Measurements from ENCODE around the gene SHLD1. TPM values are rescaled to one million over a fixed set of nuclear protein-coding genes. Genes with fewer than 3 reads are reported as not detected.
"Not testable (repeated sequence)": the region's sequence is repeated elsewhere in the genome, so short reads cannot be mapped to it uniquely, and the experiment has no call there.

Gene SHLD1
- total RNA-seq, 2 donors from 2014 or later, result 9.2 to 9.4 TPM

DNA sequence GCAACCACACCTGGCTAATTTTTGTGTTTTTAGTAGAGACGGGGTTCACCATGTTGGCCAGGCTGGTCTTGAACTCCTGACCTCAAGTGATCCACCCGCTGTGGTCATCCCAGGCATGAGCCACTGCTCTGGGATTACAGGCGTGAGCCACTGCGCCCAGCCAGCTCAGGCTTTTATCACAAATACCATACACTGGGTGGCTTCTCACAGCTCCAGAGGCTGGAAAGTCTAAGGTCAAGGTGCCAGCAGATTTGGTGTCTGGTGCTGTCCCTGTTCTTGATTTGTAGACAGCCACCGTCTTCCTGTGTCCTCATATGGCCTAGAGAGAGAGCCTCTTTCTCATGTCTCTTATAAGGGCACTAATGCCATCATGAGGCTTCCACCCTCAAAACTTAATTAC, 25.9 kb downstream of the SHLD1 start:
- Mint-ChIP-seq H3K4me1 (peaks cover 17% of the 10 kb centered on the region), H3K4me3 (no peak overlapping the region), H3K27ac (no peak overlapping the region), H3K36me3 (ENCODE audit: low read depth) (peaks cover 14% of the 10 kb centered on the region), H3K27me3 (no peaks in the 10 kb centered on the region)
- H3K9me3 ChIP-seq (ENCODE audit: control insufficient read depth, low read length, poor library complexity, severe bottlenecking), result no peaks in the 10 kb centered on the region
- no peak for ATAC-seq
- no peak for DNase-seq

DNA sequence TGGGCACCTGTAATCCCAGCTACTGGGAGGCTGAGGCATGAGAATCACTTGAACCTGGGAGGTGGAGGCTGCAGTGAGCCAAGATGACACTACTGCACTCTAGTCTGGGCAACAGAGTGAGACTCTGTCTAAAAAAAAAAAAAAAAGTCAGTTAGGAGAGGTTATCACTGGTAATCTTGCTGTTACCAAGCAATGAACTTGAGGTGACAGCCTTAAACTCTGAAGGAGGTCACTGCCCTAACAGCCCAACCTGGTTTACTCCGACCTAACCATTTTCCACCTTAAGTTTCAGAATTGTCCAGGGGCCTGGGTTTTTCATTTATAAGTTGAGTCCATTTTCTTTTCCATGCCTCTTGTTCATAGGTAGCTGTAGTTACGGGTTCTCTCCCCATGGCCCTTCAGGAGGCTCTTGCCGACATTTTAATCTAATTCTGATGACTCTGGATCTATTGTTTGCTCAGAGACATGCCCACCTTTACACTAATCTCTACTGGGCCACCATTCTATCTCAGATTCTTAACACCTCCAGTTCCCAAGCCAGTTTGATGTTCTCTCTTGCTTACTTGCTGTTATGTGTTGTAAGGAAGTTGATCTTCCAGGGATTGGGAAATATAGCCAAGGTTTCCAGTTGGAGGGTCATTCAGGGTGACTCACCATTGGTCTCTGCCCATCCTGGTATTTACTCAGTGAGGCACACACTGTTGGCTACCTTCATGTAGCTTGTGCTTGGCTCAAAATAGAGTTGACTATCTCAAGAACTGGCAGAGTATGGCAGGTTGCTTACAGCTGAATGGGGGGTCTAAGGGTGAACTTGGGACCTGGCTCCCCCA, 29.1 kb downstream of the SHLD1 start:
- Mint-ChIP-seq H3K27ac (no peak overlapping the region), H3K4me1 (peaks cover 12% of the 10 kb centered on the region)
- no peak for ATAC-seq

DNA sequence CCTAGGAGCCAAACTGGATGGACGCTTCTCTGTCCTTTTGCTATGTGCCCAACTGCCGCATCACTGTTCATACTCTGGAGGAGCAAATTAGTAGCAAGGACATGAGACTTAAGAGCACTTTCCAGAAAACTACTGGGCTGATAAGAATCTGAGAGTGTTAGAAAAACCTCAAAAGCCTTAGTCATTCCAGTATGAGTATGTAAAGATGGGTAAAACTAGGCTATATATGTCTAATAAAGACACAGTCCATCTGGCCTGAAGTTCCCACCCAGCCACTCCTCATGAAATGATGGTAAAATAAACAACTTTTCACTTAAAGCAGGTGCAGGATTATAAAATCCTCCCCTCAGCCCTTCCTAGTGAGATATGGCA, 30.6 kb downstream of the SHLD1 start:
- H3K4me3 Mint-ChIP-seq, result no peak overlapping the region
- H3K27ac Mint-ChIP-seq, result no peak overlapping the region
- peaks cover 7% of the 10 kb centered on the region for H3K4me1 Mint-ChIP-seq
- H3K36me3 Mint-ChIP-seq (ENCODE audit: low read depth), result peaks cover 11% of the 10 kb centered on the region
- DNase-seq, result no peak
- no peaks in the 10 kb centered on the region for H3K9me3 ChIP-seq (ENCODE audit: control insufficient read depth, low read length, poor library complexity, severe bottlenecking)
- no peak for ATAC-seq
- H3K27me3 Mint-ChIP-seq, result no peaks in the 10 kb centered on the region

More for the DNA sequence above, 29.1 kb downstream of the SHLD1 start:
- H3K36me3 Mint-ChIP-seq (ENCODE audit: low read depth), result peaks cover 16% of the 10 kb centered on the region
- no peaks in the 10 kb centered on the region for H3K9me3 ChIP-seq (ENCODE audit: control insufficient read depth, low read length, poor library complexity, severe bottlenecking)
- no peaks in the 10 kb centered on the region for H3K27me3 Mint-ChIP-seq
- DNase-seq, result no peak
- no peak overlapping the region for H3K4me3 Mint-ChIP-seq

DNA sequence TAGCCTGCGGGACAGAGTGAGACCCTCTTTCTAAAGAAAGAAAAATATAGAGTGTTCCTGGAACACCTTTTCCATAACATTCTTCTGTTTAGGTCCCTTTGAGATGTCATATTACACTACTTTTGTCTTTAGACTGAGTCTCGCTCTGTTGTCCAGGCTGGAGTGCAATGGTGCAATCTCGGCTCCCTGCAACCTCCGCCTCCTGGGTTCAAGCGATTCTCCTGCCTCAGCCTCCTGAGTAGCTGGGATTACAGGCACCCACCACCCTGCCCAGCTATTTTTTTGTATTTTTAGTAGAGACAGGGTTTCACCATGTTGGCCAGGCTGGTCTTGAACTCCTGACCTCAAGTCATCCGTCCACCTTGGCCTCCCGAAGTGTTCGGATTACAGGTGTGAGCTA, 31.2 kb downstream of the SHLD1 start:
- peaks cover 11% of the 10 kb centered on the region for H3K36me3 Mint-ChIP-seq (ENCODE audit: low read depth)
- not testable (repeated sequence) for DNase-seq; H3K27me3 Mint-ChIP-seq; H3K4me1 Mint-ChIP-seq; H3K9me3 ChIP-seq (ENCODE audit: control insufficient read depth, low read length, poor library complexity, severe bottlenecking); ATAC-seq; H3K4me3 Mint-ChIP-seq
- peak overlapping the region; percentile 71 for H3K27ac Mint-ChIP-seq

DNA sequence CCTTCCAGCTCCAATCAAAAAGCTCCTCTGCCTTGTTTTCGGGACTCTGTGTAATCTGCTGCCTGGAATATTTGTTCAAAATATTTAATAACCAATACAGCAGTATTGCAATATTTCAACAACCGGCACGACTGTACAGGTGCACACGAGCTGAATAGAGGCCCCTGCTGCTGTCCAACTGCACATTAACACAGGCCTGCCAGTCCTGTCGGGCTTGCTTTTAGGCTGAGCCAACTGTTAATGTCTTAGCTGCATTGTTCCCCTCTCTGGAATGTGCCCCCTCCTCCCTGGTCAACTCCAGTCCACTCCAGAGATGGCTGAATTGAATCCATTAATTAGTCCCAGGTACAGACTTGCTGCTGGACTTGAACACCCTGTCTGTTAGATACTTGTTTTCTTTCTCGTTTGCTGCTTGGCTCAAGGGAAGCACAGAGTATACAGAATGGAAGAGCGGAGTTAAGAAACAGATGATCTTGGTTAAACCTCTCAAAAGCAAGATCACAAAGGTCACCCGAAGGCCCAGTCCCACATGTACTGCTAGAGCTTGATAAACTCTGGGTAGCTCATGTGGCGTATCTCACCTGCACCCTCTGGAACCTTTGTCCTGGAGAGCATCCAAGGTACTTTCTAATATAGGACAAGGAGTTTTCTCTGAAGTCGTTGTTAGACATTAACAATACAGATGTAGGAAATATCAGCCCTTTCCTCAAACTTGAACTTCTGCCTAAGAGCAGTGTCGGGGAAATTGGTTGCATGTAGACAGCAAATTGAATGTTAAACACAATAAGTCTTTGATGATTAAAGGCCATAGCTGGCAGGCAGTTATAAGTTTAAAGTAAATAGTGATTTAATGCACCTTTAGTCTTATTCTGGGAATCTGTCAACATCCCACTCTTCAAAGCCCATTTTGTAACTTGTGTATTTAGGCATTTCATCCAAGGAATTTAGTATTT, 31.9 kb downstream of the SHLD1 start:
- Mint-ChIP-seq H3K4me1 (peaks cover 9% of the 10 kb centered on the region), H3K27me3 (no peaks in the 10 kb centered on the region), H3K27ac (peak overlapping the region; percentile 71), H3K4me3 (no peak overlapping the region), H3K36me3 (ENCODE audit: low read depth) (peaks cover 11% of the 10 kb centered on the region)
- no peaks in the 10 kb centered on the region for H3K9me3 ChIP-seq (ENCODE audit: control insufficient read depth, low read length, poor library complexity, severe bottlenecking)
- no peak for ATAC-seq
- no peak for DNase-seq

DNA sequence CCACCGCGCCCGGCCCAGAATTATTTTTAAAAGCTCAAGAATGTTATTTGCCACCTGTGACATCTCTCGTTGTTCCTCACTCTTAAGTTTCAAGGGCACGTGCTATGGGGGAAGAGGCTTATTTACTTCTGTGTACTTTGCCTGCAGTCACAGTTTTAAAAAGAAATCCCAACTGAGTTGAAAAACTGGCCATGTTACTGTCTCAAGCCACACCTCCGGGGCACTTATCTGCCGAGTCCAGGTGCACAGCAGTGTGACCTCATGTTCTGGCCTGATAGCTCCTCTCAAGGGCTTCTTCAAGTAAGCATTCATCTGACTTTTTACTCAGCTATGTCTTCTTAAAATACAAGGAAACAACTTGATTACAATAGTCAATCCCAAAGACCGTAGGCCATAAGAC, 34.5 kb downstream of the SHLD1 start:
- H3K4me1 Mint-ChIP-seq, result peaks cover 8% of the 10 kb centered on the region
- H3K27ac Mint-ChIP-seq, result peak overlapping the region; percentile 82
- peaks cover 7% of the 10 kb centered on the region for H3K36me3 Mint-ChIP-seq (ENCODE audit: low read depth)
- H3K27me3 Mint-ChIP-seq, result no peaks in the 10 kb centered on the region
- ATAC-seq, result no peak
- no peaks in the 10 kb centered on the region for H3K9me3 ChIP-seq (ENCODE audit: control insufficient read depth, low read length, poor library complexity, severe bottlenecking)
- no peak for DNase-seq
- H3K4me3 Mint-ChIP-seq, result no peak overlapping the region

DNA sequence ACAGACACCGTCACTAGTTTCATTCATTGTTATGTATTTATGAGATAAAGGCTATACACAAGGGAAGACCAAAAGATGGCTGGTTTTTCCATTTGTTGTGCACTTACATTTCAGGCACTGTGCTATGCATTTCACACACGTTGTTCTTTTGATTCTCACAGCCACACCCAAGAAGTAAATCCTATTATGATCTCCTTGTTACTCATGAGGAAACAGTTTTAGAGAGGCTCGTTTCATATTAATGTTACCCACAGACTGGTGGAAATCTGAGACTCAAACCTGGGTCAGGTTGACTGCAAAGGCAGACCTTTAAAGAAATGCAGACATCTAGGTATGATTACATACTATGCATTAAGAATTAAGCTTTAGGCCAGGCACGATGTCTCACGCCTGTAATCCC, 34.9 kb downstream of the SHLD1 start:
- Mint-ChIP-seq H3K36me3 (ENCODE audit: low read depth) (peaks cover 7% of the 10 kb centered on the region), H3K27me3 (no peaks in the 10 kb centered on the region), H3K4me3 (no peak overlapping the region), H3K4me1 (peaks cover 8% of the 10 kb centered on the region), H3K27ac (peak overlapping the region; percentile 82)
- H3K9me3 ChIP-seq (ENCODE audit: control insufficient read depth, low read length, poor library complexity, severe bottlenecking), result no peaks in the 10 kb centered on the region
- DNase-seq (no peak), ATAC-seq (no peak)

GRCh38 chr20:5786930-5787795, 37.0 kb downstream of the SHLD1 start:
- H3K4me3 Mint-ChIP-seq, result no peak overlapping the region
- H3K4me1 Mint-ChIP-seq, result peaks cover 4% of the 10 kb centered on the region
- H3K36me3 Mint-ChIP-seq (ENCODE audit: low read depth), result no peaks in the 10 kb centered on the region
- DNase-seq (no peak), ATAC-seq (no peak)
- no peaks in the 10 kb centered on the region for H3K27me3 Mint-ChIP-seq
- no peaks in the 10 kb centered on the region for H3K9me3 ChIP-seq (ENCODE audit: control insufficient read depth, low read length, poor library complexity, severe bottlenecking)
- peak overlapping the region; percentile 82 for H3K27ac Mint-ChIP-seq

GRCh38 chr20:5787796-5788165, 37.6 kb downstream of the SHLD1 start:
- Mint-ChIP-seq H3K36me3 (ENCODE audit: low read depth) (no peaks in the 10 kb centered on the region), H3K4me1 (peaks cover 4% of the 10 kb centered on the region), H3K4me3 (no peak overlapping the region), H3K27ac (peak overlapping the region; percentile 82), H3K27me3 (no peaks in the 10 kb centered on the region)
- no peaks in the 10 kb centered on the region for H3K9me3 ChIP-seq (ENCODE audit: control insufficient read depth, low read length, poor library complexity, severe bottlenecking)
- DNase-seq (no peak), ATAC-seq (no peak)

- ATAC-seq, result peak; percentile 100
- Mint-ChIP-seq H3K4me3 (no peak overlapping the region), H3K4me1 (peaks cover 4% of the 10 kb centered on the region), H3K36me3 (ENCODE audit: low read depth) (no peaks in the 10 kb centered on the region), H3K27ac (peak overlapping the region; percentile 82), H3K27me3 (no peaks in the 10 kb centered on the region)
- H3K9me3 ChIP-seq (ENCODE audit: control insufficient read depth, low read length, poor library complexity, severe bottlenecking), result no peaks in the 10 kb centered on the region
- peak; percentile 35 to 69 (median 41) for DNase-seq
These were observed 38.2 kb downstream of the SHLD1 start for GRCh38 chr20:5788385-5788895.

- H3K27ac Mint-ChIP-seq, result no peak overlapping the region
- H3K27me3 Mint-ChIP-seq, result no peaks in the 10 kb centered on the region
- DNase-seq (no peak), ATAC-seq (no peak)
- no peaks in the 10 kb centered on the region for H3K9me3 ChIP-seq (ENCODE audit: control insufficient read depth, low read length, poor library complexity, severe bottlenecking)
- H3K4me1 Mint-ChIP-seq, result peaks cover 4% of the 10 kb centered on the region
- peaks cover 2% of the 10 kb centered on the region for H3K36me3 Mint-ChIP-seq (ENCODE audit: low read depth)
- H3K4me3 Mint-ChIP-seq, result no peak overlapping the region
These were observed 39.6 kb downstream of the SHLD1 start for GRCh38 chr20:5789827-5790226.

DNA sequence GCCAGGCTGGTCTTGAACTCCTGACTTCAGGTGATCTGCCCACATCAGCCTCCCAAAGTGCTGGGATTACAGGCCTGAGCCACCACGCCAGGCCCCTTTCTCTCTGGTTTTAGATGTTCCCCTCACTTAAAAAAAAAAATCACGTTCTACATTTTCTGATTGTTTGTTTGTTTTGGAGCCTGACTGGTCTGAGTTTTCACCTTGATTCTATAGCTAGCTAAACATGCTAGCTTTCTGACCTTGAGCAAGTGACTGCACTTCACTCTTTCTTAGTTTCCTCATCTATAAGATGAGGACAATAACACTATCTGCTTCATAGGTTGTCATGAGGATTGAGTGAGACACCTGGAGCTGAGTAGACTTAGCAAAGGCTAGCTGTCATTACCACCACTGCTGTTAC, 43.7 kb downstream of the SHLD1 start:
- Mint-ChIP-seq H3K36me3 (ENCODE audit: low read depth) (peaks cover 2% of the 10 kb centered on the region), H3K27me3 (no peaks in the 10 kb centered on the region), H3K27ac (no peak overlapping the region), H3K4me3 (no peak overlapping the region), H3K4me1 (peaks cover 2% of the 10 kb centered on the region)
- DNase-seq, result no peak
- ATAC-seq, result no peak
- H3K9me3 ChIP-seq (ENCODE audit: control insufficient read depth, low read length, poor library complexity, severe bottlenecking), result no peaks in the 10 kb centered on the region
